Transverse colon (tissue), 4 donors: Measurements from ENCODE around the gene ERICH6B. TPM values are rescaled to one million over a fixed set of nuclear protein-coding genes. Genes with fewer than 3 reads are reported as not detected.

Experiments
- DNase-seq: peaks from one replicate; pipeline ENCODE4 v3.0.0-alpha.2; 2019
- H3K27ac ChIP-seq, 4 donors: fragments of 200-600 bp; sonication (generic); 2 replicates each; pipeline ENCODE4 v1.5.1; 2016 to 2018; ENCODE audit warnings: inconsistent platforms in 4 of 4
- H3K27me3 ChIP-seq: fragments of 200-600 bp; sonication (generic); 2 replicates; pipeline ENCODE4 v1.5.1; 2017; ENCODE audit warnings: inconsistent platforms
- H3K36me3 ChIP-seq, 4 donors: fragments of 200-600 bp; sonication (generic); 2 replicates each; pipeline ENCODE4 v1.5.1; 2017 to 2019; ENCODE audit warnings: inconsistent platforms in 4 of 4
- H3K4me1 ChIP-seq, 4 donors: fragments of 200-600 bp; sonication (generic); 2 replicates each; pipeline ENCODE4 v1.5.1; 2017 to 2020; ENCODE audit warnings: inconsistent platforms in 4 of 4
- H3K4me3 ChIP-seq, 4 donors: fragments of 200-600 bp; sonication (generic); 1 replicate in 1 of 4; 2 replicates in 3 of 4; pipeline versions ENCODE4 v1.5.1 to v1.6.1; 2017 to 2019; ENCODE audit warnings: inconsistent platforms in 4 of 4
- H3K9me3 ChIP-seq, 2 donors: fragments of 200-600 bp; sonication (generic); 2 replicates each; pipeline ENCODE4 v1.5.1; 2017 to 2019; ENCODE audit warnings: inconsistent platforms in 2 of 2
- CTCF ChIP-seq, 5 experiments: fragments of 200-600 bp in 3 of 5; fragments of 450-650 bp in 2 of 5; sonication (generic) in 3 of 5; IDR thresholded peaks; 1 replicate in 2 of 5; 2 replicates in 3 of 5; pipeline ENCODE4 v1.5.1; 2016 to 2017; ENCODE audit warnings: antibody characterized with exemption in 5 of 5, inconsistent platforms in 3 of 5, mild to moderate bottlenecking in 2 of 5, moderate library complexity in 1 of 5
- EP300 ChIP-seq: sonication (generic); formaldehyde crosslinking; IDR thresholded peaks from one replicate; pipeline ENCODE4 v1.6.1; 2017; ENCODE audit warnings: antibody characterized with exemption, low read depth
- POLR2A ChIP-seq: fragments of 450-650 bp; IDR thresholded peaks from one replicate; pipeline ENCODE4 v1.6.1; 2016; ENCODE audit warnings: antibody characterized with exemption, mild to moderate bottlenecking, moderate library complexity
- POLR2AphosphoS5 ChIP-seq, 3 donors: sonication (generic); formaldehyde crosslinking; IDR thresholded peaks; one replicate each; pipeline ENCODE4 v1.6.1; 2016; ENCODE audit warnings: antibody characterized with exemption in 3 of 3
- WGBS, 2 donors: methylation state at CpG; one replicate each; pipeline ENCODE4 v1.1.5; 2018; ENCODE audit warnings: low coverage in 1 of 2; 5-methylcytosine and 5-hydroxymethylcytosine counted together
- in situ Hi-C, 4 donors: fragments of 200-750 bp; cut with MboI; loops; one replicate each; pipeline versions ENCODE4 v1.15.0 to v1.15.1; 2017; ENCODE audit warnings: low sequenced_read_pairs in 3 of 4, low pct_ligation_motif_present in 1 of 4, low pct_unique_long_range_greater_than_20kb in 1 of 4
- intact Hi-C: fragments of 100-400 bp; cut with DNase I; formaldehyde crosslinking; loops from one replicate; pipeline ENCODE4 v1.15.1; 2023; ENCODE audit warnings: low total_unique reads
- small RNA-seq, 4 donors: library from RNA; depleted of rRNA; stranded (forward); fragments of <200 nt; gene quantifications; one replicate each; pipeline ENCODE3, GENCODE V24; 2016
- total RNA-seq, 4 donors: library from RNA; depleted of rRNA; stranded (reverse); fragments of >200 nt; gene quantifications; one replicate each; pipeline ENCODE4 v1.1.0, GENCODE V29; 2016

Gene ERICH6B
- total RNA-seq, 4 donors from 2014 or later, result not detected

- intact Hi-C loops, result no loop called here
- in situ Hi-C loops, result loop anchor here in 1 of 4 donors (25.0 kb wide), 1 partner anchor 487 kb away; no protein-coding TSS in a partner anchor
- no peak for DNase-seq
These were observed 114.9 kb downstream of the ERICH6B start for GRCh38 chr13:45500492-45501174.

GRCh38 chr13:45496942-45497341 is 118.6 kb downstream of the ERICH6B start:
- Histone ChIP-seq H3K9me3 (no peaks in the 10 kb centered on the region), H3K4me3 (no peak overlapping the region), H3K36me3 (peaks cover 0 to 50% (median 21%) of the 10 kb centered on the region in 4 donors), H3K27ac (no peak overlapping the region), H3K4me1 (no peaks in the 10 kb centered on the region), H3K27me3 (no peaks in the 10 kb centered on the region)
- TF ChIP-seq EP300, result no peak
- TF ChIP-seq POLR2A, result no peak
- TF ChIP-seq CTCF (IDR thresholded peaks at IDR 0.05), result no peak
- no peak for TF ChIP-seq POLR2AphosphoS5 (IDR thresholded peaks at IDR 0.05)
- no peak for DNase-seq
- intact Hi-C loops (no loop called here), in situ Hi-C loops (loop anchor here in 2 of 4 donors (25.0 kb wide), 1 partner anchor 135 kb away; no protein-coding TSS in a partner anchor)
- 85 to 86% methylated on average over 7 of the region's 7 CpGs for WGBS, 2 donors

More at GRCh38 chr13:45500492-45501174, 114.9 kb downstream of the ERICH6B start:
- H3K4me3 ChIP-seq, result no peak overlapping the region
- TF ChIP-seq EP300 (no peak), POLR2A (no peak), CTCF (IDR thresholded peaks at IDR 0.05) (no peak), POLR2AphosphoS5 (IDR thresholded peaks at IDR 0.05) (no peak)
- no peaks in the 10 kb centered on the region for H3K9me3 ChIP-seq
- 56 to 64% methylated on average over 3 to 4 of the region's 4 CpGs for WGBS, 2 donors
- no peaks in the 10 kb centered on the region for H3K4me1 ChIP-seq
- H3K36me3 ChIP-seq, result peaks cover 0 to 54% (median 27%) of the 10 kb centered on the region in 4 donors
- no peak overlapping the region for H3K27ac ChIP-seq
- no peaks in the 10 kb centered on the region for H3K27me3 ChIP-seq

GRCh38 chr13:45492538-45492937 is 123.0 kb downstream of the ERICH6B start:
- no peak for DNase-seq
- no peak overlapping the region for H3K27ac ChIP-seq
- intact Hi-C loops, result no loop called here
- no peak for TF ChIP-seq CTCF (IDR thresholded peaks at IDR 0.05)
- no peaks in the 10 kb centered on the region for H3K4me1 ChIP-seq
- H3K4me3 ChIP-seq, result no peak overlapping the region
- no peaks in the 10 kb centered on the region for H3K9me3 ChIP-seq
- WGBS, 2 donors, result 94 to 97% methylated on average over 1 of the region's 1 CpG
- H3K27me3 ChIP-seq, result no peaks in the 10 kb centered on the region
- in situ Hi-C loops, result loop anchor here in 2 of 4 donors (25.0 kb wide), 1 partner anchor 130 kb away; no protein-coding TSS in a partner anchor
- H3K36me3 ChIP-seq, result peaks cover 0 to 53% (median 19%) of the 10 kb centered on the region in 4 donors

Small RNAs within 50 kb of the gene (small RNA-seq; reads per million reads assigned to genes)
- gene RNA5SP27 (0 reads per million in 4 donors), gene TIMM9P3 (0 reads per million in 4 donors)

Other genes with a start within 250 kb of the ERICH6B start
- 10 to 100 TPM in 1 of 4 donors, 1 to 10 TPM in 3; 2.4 to 15.6 (median 6.5) TPM for gene SLC25A30, start 197.4 kb downstream of the ERICH6B start, total RNA-seq
- gene COG3, start 150.8 kb downstream of the ERICH6B start, total RNA-seq, result 100 to 1,000 TPM in 1 of 4 donors, 10 to 100 TPM in 3; 38.2 to 103 (median 58.5) TPM
- gene CBY2, start 86.6 kb upstream of the ERICH6B start, total RNA-seq, result not detected
- gene SIAH3, start 236.0 kb upstream of the ERICH6B start, total RNA-seq, result not detected